Mesendoderm (in vitro differentiated cells): Measurements from ENCODE around the gene PDS5B.

Source experiments
- DNase-seq: peaks from one replicate; pipeline ENCODE4 v3.0.0; 2013
- H2AK5ac ChIP-seq: 2 replicates; pipeline ENCODE4 v1.6.1; 2013; ENCODE audit warnings: low read length, inconsistent platforms
- H2BK120ac ChIP-seq: 2 replicates; pipeline ENCODE4 v1.6.1; 2013; ENCODE audit warnings: low read depth, mild to moderate bottlenecking, low read length, moderate library complexity, mixed read lengths
- H2BK15ac ChIP-seq: replicated peaks from 2 replicates; pipeline ENCODE4 v1.6.1; 2013; ENCODE audit warnings: low read depth, mild to moderate bottlenecking, moderate library complexity
- H2BK5ac ChIP-seq: 2 replicates; pipeline ENCODE4 v1.6.1; 2013; ENCODE audit warnings: low read length, inconsistent platforms
- H3K18ac ChIP-seq: 2 replicates; pipeline ENCODE4 v1.6.1; 2013; ENCODE audit warnings: mild to moderate bottlenecking, low read length, mixed read lengths
- H3K23ac ChIP-seq: one replicate; pipeline ENCODE4 v1.6.1; 2013; ENCODE audit warnings: low read length
- H3K27ac ChIP-seq: 2 replicates; pipeline ENCODE4 v1.5.1; 2013; ENCODE audit warnings: low read depth, mild to moderate bottlenecking, inconsistent platforms, low read length, moderate library complexity
- H3K27me3 ChIP-seq: 2 replicates; pipeline ENCODE4 v1.6.1; 2013; ENCODE audit warnings: low read length, control low read depth, mild to moderate bottlenecking, inconsistent platforms; ENCODE audit not compliant: insufficient read depth, poor library complexity
- H3K36me3 ChIP-seq: 2 replicates; pipeline ENCODE4 v1.6.1; 2013; ENCODE audit warnings: low read length, inconsistent platforms; ENCODE audit not compliant: control insufficient read depth, insufficient read depth
- H3K4ac ChIP-seq: one replicate; pipeline ENCODE4 v1.6.1; 2013; ENCODE audit warnings: low read depth, mild to moderate bottlenecking, low read length, moderate library complexity
- H3K4me1 ChIP-seq: 2 replicates; pipeline ENCODE4 v1.6.1; 2013; ENCODE audit warnings: low read depth, low read length, inconsistent platforms; ENCODE audit not compliant: control insufficient read depth
- H3K4me2 ChIP-seq: 2 replicates; pipeline ENCODE4 v1.6.1; 2013; ENCODE audit warnings: low read length
- H3K4me3 ChIP-seq: 2 replicates; pipeline ENCODE4 v1.5.1; 2013; ENCODE audit warnings: mild to moderate bottlenecking, low read length
- H3K56ac ChIP-seq: one replicate; pipeline ENCODE4 v1.6.1; 2013; ENCODE audit warnings: low read length
- H3K79me1 ChIP-seq: 2 replicates; pipeline ENCODE4 v1.6.1; 2013; ENCODE audit warnings: low read length, inconsistent platforms
- H3K79me2 ChIP-seq: 2 replicates; pipeline ENCODE4 v1.6.1; 2013; ENCODE audit warnings: mild to moderate bottlenecking, low read length; ENCODE audit not compliant: control insufficient read depth, insufficient read depth
- H3K9ac ChIP-seq: 2 replicates; pipeline ENCODE4 v1.6.1; 2013; ENCODE audit warnings: low read length, inconsistent platforms
- H4K5ac ChIP-seq: one replicate; pipeline ENCODE4 v1.6.1; 2013; ENCODE audit warnings: low read length
- H4K8ac ChIP-seq: one replicate; pipeline ENCODE4 v1.6.1; 2013; ENCODE audit warnings: low read depth, mild to moderate bottlenecking, control low read depth, low read length, moderate library complexity
- WGBS: extraction: QIAGEN DNeasy Blood & Tissue Kit; methylation state at CpG from one replicate; pipeline ENCODE4 v1.1.7; 2013; ENCODE audit warnings: low lambda C conversion rate, missing lambda C conversion rate; ENCODE audit not compliant: insufficient coverage; ENCODE audit errors: extremely low coverage; 5-methylcytosine and 5-hydroxymethylcytosine counted together

Gene PDS5B

GRCh38 chr13:32746474-32746873 lies 160.2 kb downstream of the PDS5B start:
- Histone ChIP-seq H3K79me1 (no peaks in the 10 kb centered on the region), H4K8ac (no peak overlapping the region), H3K4ac (no peak overlapping the region), H3K4me3 (no peak overlapping the region), H3K36me3 (peaks cover 3% of the 10 kb centered on the region), H2BK15ac (no peak overlapping the region), H3K4me2 (no peak overlapping the region), H2BK5ac (no peak overlapping the region), H3K56ac (no peak overlapping the region), H3K9ac (no peak overlapping the region), H4K5ac (no peak overlapping the region), H2AK5ac (no peak overlapping the region), H3K79me2 (no peaks in the 10 kb centered on the region), H3K27ac (no peak overlapping the region), H3K18ac (no peak overlapping the region), H3K23ac (no peak overlapping the region), H3K27me3 (no peaks in the 10 kb centered on the region), H3K4me1 (no peaks in the 10 kb centered on the region), H2BK120ac (no peak overlapping the region)
- no CpG with 5 or more reads among the region's 3 CpGs for WGBS
- no peak for DNase-seq

GRCh38 chr13:32748305-32748704 lies 162.1 kb downstream of the PDS5B start:
- no CpG with 5 or more reads among the region's 2 CpGs for WGBS
- H2BK120ac ChIP-seq, result no peak overlapping the region
- no peak overlapping the region for H2BK5ac ChIP-seq
- no peak overlapping the region for H4K8ac ChIP-seq
- no peak overlapping the region for H2BK15ac ChIP-seq
- no peak overlapping the region for H2AK5ac ChIP-seq
- no peaks in the 10 kb centered on the region for H3K27me3 ChIP-seq
- H3K79me1 ChIP-seq, result no peaks in the 10 kb centered on the region
- H3K9ac ChIP-seq, result no peak overlapping the region
- H3K4ac ChIP-seq, result no peak overlapping the region
- no peak overlapping the region for H3K18ac ChIP-seq
- no peak overlapping the region for H3K23ac ChIP-seq
- no peak overlapping the region for H4K5ac ChIP-seq
- H3K4me3 ChIP-seq, result no peak overlapping the region
- peaks cover 3% of the 10 kb centered on the region for H3K36me3 ChIP-seq
- H3K56ac ChIP-seq, result no peak overlapping the region
- DNase-seq, result no peak
- no peaks in the 10 kb centered on the region for H3K4me1 ChIP-seq
- H3K79me2 ChIP-seq, result no peaks in the 10 kb centered on the region
- no peak overlapping the region for H3K4me2 ChIP-seq
- H3K27ac ChIP-seq, result no peak overlapping the region

GRCh38 chr13:32751340-32751739 lies 165.1 kb downstream of the PDS5B start:
- H3K4me2 ChIP-seq, result no peak overlapping the region
- no peak overlapping the region for H3K4ac ChIP-seq
- H3K4me3 ChIP-seq, result no peak overlapping the region
- H3K27ac ChIP-seq, result no peak overlapping the region
- H2AK5ac ChIP-seq, result no peak overlapping the region
- H3K27me3 ChIP-seq, result no peaks in the 10 kb centered on the region
- H2BK15ac ChIP-seq, result no peak overlapping the region
- no peak overlapping the region for H3K18ac ChIP-seq
- no peak overlapping the region for H2BK5ac ChIP-seq
- DNase-seq, result no peak
- whole genome bisulfite sequencing, result no CpG with 5 or more reads among the region's 4 CpGs
- no peak overlapping the region for H2BK120ac ChIP-seq
- H3K4me1 ChIP-seq, result no peaks in the 10 kb centered on the region
- no peaks in the 10 kb centered on the region for H3K79me2 ChIP-seq
- no peak overlapping the region for H4K8ac ChIP-seq
- no peak overlapping the region for H3K23ac ChIP-seq
- H3K79me1 ChIP-seq, result no peaks in the 10 kb centered on the region
- H4K5ac ChIP-seq, result no peak overlapping the region
- H3K56ac ChIP-seq, result no peak overlapping the region
- H3K36me3 ChIP-seq, result peaks cover 3% of the 10 kb centered on the region
- no peak overlapping the region for H3K9ac ChIP-seq

GRCh38 chr13:32752311-32752710 lies 166.1 kb downstream of the PDS5B start:
- Histone ChIP-seq H3K79me2 (no peaks in the 10 kb centered on the region), H3K9ac (no peak overlapping the region), H3K27ac (no peak overlapping the region), H3K4ac (no peak overlapping the region), H2BK120ac (no peak overlapping the region), H3K56ac (no peak overlapping the region), H4K8ac (no peak overlapping the region), H3K23ac (no peak overlapping the region), H3K4me1 (no peaks in the 10 kb centered on the region), H3K36me3 (no peaks in the 10 kb centered on the region), H2BK5ac (no peak overlapping the region), H4K5ac (no peak overlapping the region), H3K18ac (no peak overlapping the region), H3K79me1 (no peaks in the 10 kb centered on the region), H3K27me3 (no peaks in the 10 kb centered on the region), H2BK15ac (no peak overlapping the region), H3K4me2 (no peak overlapping the region), H2AK5ac (no peak overlapping the region), H3K4me3 (no peak overlapping the region)
- no peak for DNase-seq
- no CpG with 5 or more reads among the region's 4 CpGs for WGBS

- no peaks in the 10 kb centered on the region for H3K27me3 ChIP-seq
- no peak overlapping the region for H2AK5ac ChIP-seq
- no peak overlapping the region for H4K5ac ChIP-seq
- H3K23ac ChIP-seq, result no peak overlapping the region
- DNase-seq, result no peak
- no peak overlapping the region for H3K9ac ChIP-seq
- H3K79me2 ChIP-seq, result no peaks in the 10 kb centered on the region
- H3K4me3 ChIP-seq, result no peak overlapping the region
- H3K27ac ChIP-seq, result no peak overlapping the region
- no peak overlapping the region for H3K18ac ChIP-seq
- H4K8ac ChIP-seq, result no peak overlapping the region
- no peaks in the 10 kb centered on the region for H3K79me1 ChIP-seq
- no CpG with 5 or more reads among the region's 3 CpGs for WGBS
- no peak overlapping the region for H3K4me2 ChIP-seq
- H3K36me3 ChIP-seq, result no peaks in the 10 kb centered on the region
- H3K56ac ChIP-seq, result no peak overlapping the region
- H2BK120ac ChIP-seq, result no peak overlapping the region
- H2BK15ac ChIP-seq, result no peak overlapping the region
- no peak overlapping the region for H3K4ac ChIP-seq
- no peaks in the 10 kb centered on the region for H3K4me1 ChIP-seq
- H2BK5ac ChIP-seq, result no peak overlapping the region
Observed at GRCh38 chr13:32752997-32753606, 166.8 kb downstream of the PDS5B start.

- Histone ChIP-seq H3K4me1 (no peaks in the 10 kb centered on the region), H3K36me3 (no peaks in the 10 kb centered on the region), H3K4me3 (no peak overlapping the region), H3K56ac (no peak overlapping the region), H3K18ac (no peak overlapping the region), H4K5ac (no peak overlapping the region), H4K8ac (no peak overlapping the region), H3K9ac (no peak overlapping the region), H3K23ac (no peak overlapping the region), H3K4me2 (no peak overlapping the region), H3K27me3 (no peaks in the 10 kb centered on the region), H3K4ac (no peak overlapping the region), H2BK15ac (no peak overlapping the region), H2BK5ac (no peak overlapping the region), H3K79me1 (no peaks in the 10 kb centered on the region), H3K27ac (no peak overlapping the region), H3K79me2 (no peaks in the 10 kb centered on the region), H2BK120ac (no peak overlapping the region), H2AK5ac (no peak overlapping the region)
- WGBS, result no CpG with 5 or more reads among the region's 1 CpG
- no peak for DNase-seq
Observed at GRCh38 chr13:32754179-32754578, 167.9 kb downstream of the PDS5B start.
